GM19328 (cell line): ENCODE results near the gene PPP1R3G.

ENCODE experiments used
- ATAC-seq: cut with Tn5 transposase; IDR thresholded peaks from one replicate; pipeline ENCODE4 v1.9.1; 2021; ENCODE audit warnings: mild to moderate bottlenecking, moderate library complexity; ENCODE audit not compliant: unreplicated experiment

The PPP1R3G gene

DNA sequence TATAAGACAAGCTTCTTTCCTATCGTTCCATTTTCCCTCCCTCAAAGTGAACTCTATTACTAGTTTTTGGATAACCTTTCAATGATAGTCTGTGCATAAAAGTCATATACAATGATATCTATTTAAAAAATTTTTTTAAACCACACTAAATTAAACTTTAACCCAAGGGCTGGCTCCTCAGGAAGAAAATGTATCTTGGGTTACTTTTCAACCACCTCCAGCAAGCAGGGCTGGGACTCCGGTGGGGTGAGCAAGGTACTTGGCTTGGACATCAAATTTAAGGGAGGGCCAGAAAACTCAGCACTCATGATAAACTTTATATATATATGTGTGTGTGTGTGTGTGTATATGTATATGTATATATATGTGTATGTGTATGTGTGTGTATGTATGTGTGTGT lies 13.9 kb upstream of the PPP1R3G start:
- no peak for ATAC-seq

DNA sequence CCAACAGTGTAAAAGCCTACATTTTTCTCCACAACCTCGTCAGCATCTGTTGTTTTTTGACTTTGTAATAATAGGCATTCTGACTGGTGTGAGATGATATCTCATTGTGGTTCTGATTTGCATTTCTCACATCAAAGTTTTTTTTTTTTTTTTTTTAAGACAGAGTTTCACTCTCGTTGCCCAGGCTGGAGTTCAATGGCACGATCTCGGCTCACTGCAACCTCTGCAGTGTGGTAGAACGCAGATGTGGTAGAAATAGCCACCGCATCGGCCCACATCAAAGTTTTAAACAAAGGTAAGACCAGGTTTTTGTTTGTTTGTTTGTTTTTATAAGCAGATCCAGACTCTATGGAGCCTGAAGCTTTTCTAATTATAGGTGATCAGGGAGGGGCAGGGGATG lies 12.7 kb upstream of the PPP1R3G start:
- no peak for ATAC-seq

DNA sequence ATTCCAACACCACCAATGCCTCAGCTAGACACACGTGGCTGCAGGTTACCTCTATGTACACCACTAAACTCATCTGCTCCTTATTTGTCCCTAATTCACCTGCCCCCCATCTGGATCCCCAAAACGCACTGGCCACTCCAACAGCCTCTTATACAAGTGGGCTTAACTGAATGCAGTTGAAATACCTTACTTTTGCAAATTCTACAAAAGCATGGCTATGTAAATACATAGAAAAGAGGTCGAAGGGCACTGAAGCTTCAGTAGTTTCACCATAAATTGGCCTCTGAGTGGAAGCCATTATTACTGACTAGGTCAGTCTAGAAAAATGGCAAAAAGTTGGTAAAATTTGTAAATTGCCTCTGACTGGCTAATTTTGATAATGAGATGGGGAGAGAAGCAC lies 11.1 kb upstream of the PPP1R3G start:
- no peak for ATAC-seq

DNA sequence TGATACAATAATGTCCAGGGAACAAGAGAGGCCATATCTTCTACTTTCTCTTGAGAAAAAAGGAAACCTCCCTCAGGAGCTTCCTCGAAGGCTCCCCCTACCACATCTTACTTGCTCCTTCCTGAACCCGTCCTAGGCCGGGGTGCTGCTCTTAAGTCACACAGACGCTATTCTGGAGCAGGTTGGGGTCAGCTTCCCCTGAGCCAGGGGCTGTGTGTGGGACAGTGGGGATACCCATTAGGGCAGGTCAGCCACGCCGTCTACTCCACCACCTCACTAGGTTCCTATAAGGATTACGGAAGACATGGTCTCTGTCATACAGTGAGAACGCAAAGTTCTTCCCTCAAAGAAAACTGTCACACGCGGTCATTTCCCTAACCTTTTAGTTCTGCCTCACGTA lies 8.2 kb upstream of the PPP1R3G start:
- no peak for ATAC-seq

DNA sequence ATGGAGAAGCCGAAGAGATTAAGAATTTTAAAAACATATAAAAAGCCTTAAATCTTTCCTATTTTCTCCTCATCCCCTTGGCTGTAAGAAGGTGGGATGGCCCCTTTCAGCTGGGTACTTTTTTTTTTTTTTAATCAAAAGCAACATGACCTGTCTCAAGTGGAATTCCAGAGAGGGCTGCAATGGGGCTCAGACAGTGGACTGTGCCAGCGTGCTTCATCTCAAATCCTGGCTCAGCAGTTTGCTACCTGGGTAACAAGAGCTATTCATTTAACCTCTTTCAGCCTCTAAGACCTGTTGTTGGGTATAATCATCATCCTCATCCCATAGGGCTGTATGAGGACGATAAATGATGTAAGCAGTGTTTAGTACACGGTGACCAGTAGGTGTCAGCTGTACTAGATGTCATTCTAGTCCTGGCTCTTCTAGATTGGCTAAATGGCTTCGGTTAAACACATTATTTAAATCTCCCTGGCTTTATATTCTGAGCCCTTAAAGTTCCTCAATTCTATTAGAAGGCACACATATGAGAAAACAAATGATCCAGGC lies 6.9 kb upstream of the PPP1R3G start:
- ATAC-seq = no peak

DNA sequence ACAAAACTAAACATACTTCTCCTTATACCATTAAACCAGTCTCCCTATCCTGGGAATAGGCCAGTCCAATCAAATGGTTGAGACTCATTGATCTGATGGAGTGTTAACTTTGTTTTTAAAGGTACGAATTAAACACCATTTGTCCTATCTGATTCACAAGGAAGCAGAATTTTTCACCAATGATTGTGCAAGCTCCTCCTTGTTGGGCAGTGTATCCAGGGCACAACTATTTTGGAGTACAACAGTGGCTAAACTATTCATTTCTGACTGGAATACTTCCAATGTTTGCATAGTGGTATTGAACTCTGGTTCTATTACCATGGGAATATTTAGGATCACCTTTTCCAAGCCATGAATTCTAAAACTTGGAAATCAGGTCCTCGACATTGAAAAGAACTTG lies 5.4 kb upstream of the PPP1R3G start:
- no peak for ATAC-seq

DNA sequence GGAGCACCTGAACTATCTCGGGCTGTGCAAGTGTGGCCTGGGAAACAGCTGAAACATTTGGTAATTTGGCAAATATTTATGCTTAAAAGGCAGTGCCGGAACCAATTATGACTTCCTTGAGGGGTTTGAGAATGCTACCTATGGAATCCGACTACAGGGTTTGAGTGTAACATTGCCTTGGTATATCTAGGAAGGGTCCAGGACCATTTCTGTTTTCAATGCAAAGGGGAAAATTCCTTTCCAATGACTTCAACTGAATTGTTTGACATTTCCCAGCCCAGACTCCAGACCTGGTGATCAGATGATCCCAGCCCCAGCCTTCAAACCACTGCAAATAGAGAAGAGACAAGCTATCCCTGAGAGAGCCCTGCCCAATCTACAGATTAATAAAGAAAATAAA lies 4.6 kb upstream of the PPP1R3G start:
- no peak for ATAC-seq

DNA sequence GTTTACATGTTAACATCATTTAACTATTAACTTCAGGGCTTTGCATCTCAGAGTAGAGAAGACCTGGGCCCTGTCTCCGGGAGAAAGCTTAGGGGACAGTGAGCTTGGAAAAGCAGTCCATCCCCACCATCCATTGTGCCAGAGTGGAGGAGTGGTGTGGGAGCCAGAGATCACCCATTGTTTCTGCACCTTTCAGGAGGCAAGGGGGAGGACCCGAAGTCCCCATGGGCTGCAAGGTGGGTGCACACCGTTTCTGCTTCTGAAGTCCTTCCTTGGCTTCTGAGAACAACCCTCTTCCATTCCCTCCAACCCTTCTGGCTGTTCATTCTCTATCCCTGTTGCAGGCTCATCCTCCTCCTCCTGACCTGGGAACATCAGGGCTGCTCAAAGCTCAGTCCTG lies 4.0 kb upstream of the PPP1R3G start:
- ATAC-seq = no peak

DNA sequence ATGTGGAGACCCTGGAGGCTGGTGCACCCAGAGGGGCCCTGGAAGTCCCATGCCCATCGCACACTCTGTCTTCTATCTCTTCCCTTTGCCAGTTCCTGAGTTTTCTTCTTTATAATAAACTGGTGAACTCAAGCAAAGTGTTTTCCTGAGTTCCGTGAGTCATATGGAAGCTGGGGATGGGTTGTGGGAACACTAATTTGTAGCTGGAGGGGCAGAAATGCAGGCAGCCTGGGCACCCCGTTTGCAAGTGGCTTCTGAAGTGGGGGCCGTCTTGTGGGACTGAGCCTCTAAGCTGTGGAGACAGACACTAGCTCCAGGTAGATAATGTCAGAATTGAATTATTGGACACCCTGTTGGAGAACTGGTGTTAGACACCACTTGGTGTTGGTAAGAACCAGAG lies 3.2 kb upstream of the PPP1R3G start:
- ATAC-seq = no peak

DNA sequence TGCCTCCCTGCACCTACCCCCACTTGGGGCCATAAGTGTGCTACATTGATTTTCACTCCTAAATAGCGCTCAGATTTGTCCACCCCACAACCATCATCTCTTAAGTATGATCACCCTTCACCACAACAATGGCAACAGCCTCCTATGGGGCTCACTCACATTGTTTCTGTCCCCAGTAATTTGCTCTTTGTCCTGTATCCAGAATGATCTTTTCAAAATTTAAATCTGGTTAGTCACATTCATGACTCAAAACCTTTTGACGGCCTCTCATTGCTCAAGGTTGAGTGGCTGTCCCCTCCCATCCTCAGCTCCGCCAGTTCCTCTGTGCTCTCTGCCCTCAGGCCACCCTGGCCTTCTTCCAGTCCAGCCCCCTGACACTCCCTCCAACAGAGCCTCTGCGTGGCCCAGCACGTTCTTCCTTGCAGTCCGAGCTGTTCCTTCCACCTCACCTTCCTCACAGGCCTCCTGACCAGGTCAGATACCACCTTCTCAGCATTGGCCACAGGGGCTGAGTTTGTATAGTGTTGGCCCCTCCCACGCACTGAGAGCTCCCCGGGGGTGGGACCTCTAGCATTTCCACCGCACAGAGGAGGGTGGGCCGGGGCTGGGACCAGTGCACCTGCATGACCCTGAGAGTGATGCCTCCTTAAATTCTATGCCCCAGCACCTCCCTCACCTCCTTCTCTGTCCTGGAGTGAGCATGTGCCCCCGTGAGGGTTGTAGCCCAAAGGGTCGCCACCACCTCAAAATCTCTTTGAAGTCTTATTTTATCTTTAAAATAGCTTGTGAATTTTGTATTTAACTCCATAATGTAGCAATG lies 2.4 kb upstream of the PPP1R3G start:
- ATAC-seq = no peak

DNA sequence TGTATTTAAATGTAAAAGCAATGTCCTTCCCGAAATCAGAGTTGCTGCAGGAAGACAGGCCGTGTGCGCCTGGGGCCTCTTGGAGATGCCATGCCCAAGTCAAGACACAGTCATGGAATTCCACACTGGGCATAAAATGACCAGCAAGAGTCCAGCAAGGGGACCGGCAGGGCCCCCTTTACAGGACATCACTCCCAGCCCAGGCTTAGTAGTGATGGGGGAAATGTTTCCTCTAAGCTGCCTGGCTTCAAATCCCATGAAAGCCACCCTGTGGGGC lies 1.9 kb upstream of the PPP1R3G start:
- no peak for ATAC-seq

DNA sequence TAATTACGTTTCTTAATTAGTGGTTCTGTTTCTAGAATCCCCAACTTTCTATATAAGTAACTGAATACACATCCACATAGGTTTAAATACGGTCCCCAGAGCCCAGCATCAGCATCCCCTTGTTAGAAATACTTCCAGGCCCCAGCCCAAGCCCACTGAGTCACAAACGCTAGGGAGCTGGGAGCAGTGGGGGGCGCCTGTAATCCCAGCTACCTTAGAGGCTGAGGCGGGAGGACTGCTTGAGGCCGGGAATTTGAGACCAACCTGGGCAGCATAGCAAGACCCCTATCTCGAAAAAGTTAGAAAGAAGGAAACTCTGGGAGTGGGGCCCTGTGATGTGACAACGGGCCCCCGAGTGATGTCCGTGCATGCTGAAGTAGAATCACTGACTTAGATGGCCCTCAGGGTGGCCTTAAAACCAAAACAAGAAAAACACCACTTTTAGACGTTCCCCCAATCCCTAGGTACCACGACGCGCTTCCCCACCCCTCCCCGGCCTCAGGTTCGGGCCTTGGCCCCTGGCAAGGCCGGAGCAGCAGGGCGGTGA lies 1.3 kb upstream of the PPP1R3G start:
- no peak for ATAC-seq

DNA sequence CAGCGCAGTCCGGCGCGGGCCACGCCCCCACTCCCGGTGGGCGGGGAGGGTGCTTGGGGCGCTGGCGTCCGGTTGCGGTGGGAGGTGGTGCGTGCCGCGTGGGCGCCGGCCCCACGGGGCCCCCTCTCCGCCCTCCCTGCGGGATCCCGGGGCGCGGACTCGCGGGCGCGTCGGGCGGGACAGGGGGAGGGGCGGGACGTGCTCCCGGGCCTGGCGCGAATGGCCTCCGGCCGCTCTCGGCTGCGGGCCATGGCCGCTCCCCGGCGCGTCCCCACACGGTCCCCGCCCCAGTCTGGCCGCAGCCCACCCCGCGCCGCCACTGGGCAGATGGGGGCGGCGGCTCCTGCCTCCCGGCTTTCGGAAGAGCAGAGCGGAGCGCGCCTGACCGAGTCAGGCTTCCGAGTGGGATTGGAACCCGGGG lies 771 bp upstream of the PPP1R3G start:
- ATAC-seq = no peak

DNA sequence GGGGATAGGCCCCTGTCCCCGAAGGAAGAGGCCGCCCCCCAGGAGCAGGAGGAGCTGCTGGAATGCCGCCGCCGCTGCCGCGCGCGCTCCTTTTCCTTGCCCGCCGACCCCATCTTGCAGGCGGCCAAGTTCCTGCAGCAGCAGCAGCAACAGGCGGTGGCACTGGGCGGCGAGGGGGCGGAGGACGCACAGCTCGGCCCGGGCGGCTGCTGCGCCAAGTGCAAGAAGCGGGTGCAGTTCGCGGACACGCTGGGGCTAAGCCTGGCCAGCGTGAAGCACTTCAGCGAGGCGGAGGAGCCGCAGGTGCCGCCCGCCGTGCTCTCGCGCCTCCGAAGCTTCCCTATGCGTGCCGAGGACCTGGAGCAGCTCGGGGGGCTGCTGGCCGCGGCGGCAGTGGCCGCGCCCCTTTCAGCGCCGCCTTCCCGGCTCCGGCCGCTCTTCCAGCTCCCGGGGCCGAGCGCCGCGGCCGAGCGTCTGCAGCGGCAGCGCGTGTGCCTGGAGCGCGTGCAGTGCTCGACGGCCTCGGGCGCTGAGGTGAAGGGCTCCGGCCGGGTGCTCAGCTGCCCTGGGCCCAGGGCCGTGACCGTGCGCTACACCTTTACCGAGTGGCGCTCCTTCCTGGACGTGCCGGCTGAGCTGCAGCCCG lies 630 bp downstream of the PPP1R3G start:
- ATAC-seq = no peak

DNA sequence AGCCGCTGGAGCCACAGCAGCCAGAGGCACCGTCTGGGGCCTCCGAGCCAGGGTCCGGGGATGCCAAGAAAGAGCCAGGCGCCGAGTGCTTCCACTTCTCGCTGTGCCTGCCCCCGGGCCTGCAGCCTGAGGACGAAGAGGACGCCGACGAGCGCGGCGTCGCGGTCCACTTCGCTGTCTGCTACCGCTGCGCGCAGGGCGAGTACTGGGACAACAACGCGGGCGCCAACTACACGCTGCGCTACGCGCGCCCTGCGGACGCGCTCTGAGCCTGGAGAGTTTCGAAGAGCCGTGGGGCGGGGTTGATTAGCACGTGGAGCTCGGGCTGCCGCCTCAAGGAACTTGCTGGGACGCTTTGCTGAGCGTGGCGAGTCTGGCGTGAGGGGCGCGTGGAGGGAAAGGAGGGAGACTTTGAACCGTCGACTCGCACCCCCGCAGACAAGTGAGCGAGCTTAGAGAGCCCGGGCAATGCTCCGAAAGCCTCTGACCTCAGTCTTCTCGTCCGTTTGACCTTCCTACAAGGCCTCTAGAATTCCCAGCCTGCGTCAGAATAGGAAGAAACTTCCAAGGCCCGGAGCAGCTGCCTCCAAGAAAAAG lies 1.3 kb downstream of the PPP1R3G start:
- ATAC-seq = no peak

DNA sequence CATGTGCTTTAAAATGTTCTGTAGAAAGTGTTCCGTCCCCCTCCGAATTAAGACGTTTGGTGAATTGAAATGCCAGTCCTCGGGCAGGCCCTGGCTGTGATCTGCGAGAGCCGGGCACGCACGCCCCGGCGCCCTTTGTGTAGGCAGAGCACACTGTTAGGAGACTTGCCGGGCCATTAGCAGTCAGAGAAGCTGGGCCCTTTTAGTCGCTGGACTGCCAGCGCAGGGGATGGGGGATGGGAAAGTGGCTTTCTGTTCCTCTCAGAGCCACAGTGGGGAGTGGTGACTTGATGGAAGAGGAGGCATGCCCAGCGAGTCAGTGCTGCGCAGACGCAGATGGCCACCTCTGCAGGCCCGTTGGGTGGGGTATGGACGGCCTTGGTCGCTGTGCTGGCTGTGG lies 2.2 kb downstream of the PPP1R3G start:
- no peak for ATAC-seq

DNA sequence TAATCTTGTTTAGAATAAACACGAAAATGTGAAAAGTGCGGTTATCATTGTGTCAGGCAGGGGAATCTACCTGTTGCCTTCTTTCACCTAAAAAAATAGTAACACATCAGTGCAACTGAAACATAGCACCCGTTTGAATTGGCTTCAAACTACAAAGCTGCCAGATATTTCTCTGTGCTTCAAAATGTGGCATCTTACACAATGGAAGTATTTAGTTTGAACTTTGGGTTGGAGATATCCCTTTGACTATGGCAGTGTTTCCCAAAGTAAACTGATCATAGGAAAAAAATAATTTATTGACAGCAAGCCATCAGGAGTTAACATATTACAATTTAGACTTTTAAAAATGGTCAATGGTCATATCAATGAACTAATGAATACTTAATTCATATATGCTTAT lies 3.6 kb downstream of the PPP1R3G start:
- ATAC-seq = no peak

DNA sequence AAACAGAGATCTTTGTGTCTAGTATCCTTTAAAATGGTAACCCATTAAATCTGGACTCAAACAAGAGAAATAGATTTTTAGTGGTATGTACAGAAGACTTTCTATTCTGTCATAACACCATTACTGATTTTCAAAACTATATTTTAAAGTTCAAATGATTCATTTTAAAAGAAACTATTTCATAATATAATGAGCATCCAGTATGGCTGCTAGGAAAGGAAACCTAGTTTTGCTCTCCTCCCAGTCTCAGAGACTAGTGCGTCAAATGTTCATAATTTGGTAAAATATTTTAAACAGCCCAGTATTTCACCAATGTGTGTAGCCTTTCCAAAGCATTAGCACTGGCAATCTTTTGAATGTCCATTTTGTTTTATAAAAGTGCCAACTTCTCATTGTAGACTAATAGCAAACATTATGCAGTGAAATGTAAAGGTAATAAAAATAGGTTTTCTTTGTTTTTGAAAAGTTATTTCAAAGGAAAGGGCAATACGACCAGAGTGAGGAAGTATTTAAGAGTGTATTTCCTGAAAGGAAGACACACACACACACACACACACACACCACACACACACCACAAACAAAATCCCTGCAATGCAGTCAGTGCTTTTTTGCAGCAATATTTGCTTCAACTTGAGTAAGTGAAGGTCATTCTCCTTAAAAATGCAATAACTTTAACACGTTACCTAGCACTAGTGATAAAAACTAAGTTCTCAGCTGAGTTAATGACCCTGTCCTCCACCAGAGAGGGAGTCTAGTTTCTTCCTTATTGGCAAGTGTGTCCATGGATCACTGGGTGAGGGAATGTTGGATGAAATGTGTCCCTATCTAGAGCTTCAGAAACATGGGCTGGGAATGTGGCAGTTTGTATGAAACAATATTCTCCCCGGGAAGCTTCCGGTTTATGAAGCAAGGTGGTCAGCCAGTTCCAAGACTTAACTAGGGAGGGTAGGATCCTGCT lies 4.6 kb downstream of the PPP1R3G start:
- no peak for ATAC-seq

DNA sequence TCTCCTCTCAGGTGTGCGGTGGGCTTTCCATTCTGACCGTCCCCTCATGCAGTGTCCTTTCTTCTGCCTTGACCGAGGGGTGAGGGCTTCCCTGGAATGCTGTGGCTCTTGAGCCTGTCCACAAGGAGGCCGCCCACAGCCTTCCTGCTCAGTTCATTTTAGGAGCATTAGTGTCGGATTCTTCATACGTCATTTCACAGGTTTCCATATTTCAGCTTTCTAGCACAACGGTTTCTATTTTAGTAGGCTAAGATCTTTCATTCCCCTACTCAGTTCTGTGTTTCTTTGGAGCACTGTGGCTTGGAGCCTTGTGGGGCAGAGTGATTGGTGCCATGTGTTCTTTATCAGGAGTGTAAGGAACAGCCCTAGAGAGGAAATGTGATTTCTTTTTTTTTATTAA lies 5.5 kb downstream of the PPP1R3G start:
- no peak for ATAC-seq

DNA sequence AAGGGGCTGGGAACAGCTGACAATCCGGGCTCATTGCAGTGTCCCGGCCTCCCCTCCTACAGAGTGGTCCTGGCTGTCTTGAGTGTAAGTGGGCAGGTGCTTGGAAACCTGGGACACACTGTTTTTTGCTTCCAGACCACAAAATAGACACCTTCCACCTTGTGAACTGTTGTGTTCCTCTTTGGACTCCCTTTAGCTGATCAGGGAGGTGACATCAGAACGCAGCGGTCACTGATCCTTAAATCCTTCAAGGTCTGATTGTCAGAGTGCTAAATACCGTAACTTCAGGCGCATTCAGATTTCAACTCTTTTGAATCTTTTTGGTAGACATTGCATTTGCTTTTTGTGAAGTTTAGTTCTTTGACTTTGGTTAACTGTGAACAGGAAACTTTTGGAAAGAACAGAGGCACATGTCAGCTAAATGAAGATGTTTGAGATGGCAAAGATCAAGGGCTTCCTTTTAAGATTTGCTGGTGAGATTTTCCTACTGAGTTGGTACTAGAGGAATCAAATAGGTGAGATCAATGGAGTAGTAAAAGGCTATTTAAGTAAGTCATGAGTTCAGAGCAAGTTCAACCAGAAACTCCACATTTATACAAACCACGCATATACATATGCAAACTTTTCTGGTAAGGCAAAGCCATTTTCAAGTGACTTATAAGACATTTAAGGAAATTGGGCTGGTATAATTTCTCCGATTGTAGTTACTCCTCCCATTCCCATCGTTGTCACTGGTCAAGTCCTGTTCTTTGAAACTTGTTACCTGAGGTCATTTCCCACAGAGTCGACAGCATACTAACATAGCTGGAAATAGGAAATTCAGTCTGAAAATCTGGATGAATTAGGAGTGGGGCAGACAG lies 6.3 kb downstream of the PPP1R3G start:
- no peak for ATAC-seq
